HG03558 (cell line): ENCODE measurements around the gene MRPL41.
A peak's percentile ranks its signal among the peaks of the same experiment; 100 is the strongest.
"Not testable (repeated sequence)": the region's sequence is repeated elsewhere in the genome, so short reads cannot be mapped to it uniquely, and the experiment has no call there.

Source experiments
- ATAC-seq: cut with Tn5 transposase; IDR thresholded peaks from one replicate; pipeline ENCODE4 v1.9.1; 2021; ENCODE audit warnings: moderate number of reproducible peaks; ENCODE audit not compliant: unreplicated experiment; ENCODE audit errors: extremely low read depth

MRPL41 gene

DNA sequence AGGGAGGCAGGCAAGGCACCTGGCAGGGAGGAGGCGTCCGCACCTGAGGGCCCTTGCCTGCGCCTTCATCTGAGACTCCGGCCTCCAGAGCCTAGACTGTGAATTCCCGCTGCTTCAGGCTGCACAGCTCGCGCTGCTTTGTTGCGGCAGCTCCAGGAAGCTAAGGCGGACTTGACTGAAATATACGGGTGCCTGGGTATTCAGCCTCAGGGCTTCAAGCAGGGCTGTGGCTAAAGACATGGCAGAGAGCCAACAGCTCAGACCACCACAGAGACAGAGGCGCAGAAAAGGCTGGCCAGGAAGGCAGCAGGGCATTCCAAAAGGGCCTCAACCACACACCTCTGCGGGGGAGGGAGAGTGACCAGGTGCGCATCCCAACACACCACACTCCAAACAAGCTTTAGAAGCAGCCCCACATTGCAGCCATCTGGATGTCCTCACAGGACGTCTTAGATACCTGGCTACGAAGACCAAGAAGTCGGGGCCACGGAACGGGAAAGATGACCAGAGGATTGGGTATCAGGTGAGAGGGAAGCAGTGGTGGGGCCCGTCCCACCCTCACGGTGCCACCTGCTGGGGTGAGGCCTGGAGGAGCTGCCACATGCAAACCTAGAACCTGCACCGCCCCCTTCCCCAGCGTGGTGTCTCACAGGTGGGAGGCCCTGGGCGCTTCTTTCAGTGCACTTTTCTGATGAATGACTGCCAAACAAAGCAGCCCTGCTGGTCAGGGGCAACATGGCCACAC is 28.7 kb downstream of the MRPL41 start:
- ATAC-seq, result no peak

- ATAC-seq, result no peak
Observed at GRCh38 chr9:137580954-137581322, 29.3 kb downstream of the MRPL41 start.

GRCh38 chr9:137581361-137582285 is 29.9 kb downstream of the MRPL41 start:
- ATAC-seq, result no peak

GRCh38 chr9:137582286-137582860 is 30.7 kb downstream of the MRPL41 start:
- ATAC-seq, result no peak

GRCh38 chr9:137583347-137583746 is 31.7 kb downstream of the MRPL41 start:
- ATAC-seq, result no peak

DNA sequence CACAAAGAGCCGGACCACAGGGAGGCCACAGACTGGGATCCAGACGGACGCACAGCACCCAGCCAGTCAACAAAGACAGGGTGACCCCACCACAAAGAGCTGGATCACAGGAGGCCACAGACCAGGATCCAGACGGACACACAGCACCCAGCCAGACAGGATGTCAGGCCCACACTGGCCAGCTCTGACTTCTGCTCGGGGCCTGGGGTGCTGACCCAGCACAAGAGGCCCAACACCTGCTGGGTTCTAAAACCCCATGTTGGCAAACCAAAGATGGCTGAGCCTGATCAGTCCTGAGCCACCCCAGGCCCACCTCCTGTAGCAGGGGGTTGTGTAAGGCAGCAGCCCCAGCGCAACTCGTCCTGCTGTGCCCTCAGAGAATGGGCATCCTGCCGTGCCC is 32.3 kb downstream of the MRPL41 start:
- no peak for ATAC-seq

DNA sequence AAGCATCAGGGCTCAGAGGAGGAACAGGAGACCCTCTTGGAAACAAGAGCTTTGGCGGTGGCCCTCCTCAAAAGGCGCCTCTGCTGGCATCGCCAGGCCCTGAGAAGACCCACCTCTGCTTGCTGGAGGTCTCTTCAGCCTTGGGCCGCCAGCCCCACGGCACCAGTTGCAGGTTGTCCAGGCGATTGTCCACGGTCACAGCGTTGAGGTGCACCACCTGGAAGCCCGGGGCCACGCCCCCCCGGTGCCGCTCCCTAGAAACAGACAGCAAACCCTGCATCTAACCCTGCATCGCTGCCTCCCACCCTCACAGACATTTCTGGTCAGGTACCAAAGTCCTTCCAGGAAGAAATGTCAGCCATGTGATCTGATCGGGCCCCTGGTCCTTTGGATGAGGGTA is 35.2 kb downstream of the MRPL41 start:
- no peak for ATAC-seq

GRCh38 chr9:137588311-137588710 is 36.6 kb downstream of the MRPL41 start:
- ATAC-seq, result no peak

GRCh38 chr9:137588891-137589290 is 37.2 kb downstream of the MRPL41 start:
- ATAC-seq, result no peak

DNA sequence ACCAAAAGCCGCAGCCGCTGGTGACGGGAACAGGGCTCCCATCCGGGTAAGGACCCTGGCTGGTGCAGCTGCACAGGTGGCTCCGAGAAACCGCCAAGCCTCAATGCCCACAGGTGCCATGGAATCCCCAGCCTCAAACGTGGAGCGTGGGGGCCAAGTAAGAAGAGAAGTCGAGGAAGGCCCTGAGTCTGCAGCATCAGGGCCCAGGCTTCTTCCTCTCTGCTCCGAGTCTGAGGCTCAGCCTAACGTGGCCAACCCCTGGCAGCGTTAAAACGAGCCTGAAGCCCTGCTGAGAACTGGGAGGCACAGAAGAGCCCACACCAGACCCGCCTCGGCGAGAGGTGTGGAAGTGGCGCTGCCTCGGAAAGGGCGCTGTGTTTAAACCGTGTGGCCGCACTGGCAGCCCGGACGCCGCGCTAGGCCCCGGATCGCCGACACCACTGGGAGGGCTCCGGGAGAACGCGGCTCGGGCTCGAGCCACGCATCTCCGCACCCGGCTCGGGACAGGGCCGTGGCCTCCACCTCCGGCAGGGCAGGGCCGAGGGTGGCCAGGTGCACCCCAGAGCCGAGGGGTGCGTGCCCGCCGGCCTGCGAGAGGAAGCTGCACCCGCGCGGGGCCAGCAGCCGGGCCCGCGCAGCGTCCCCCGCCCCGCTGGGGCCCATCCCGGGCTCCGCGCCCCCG is 37.9 kb downstream of the MRPL41 start:
- ATAC-seq, result peak; percentile 14

- ATAC-seq, result no peak
Observed at GRCh38 chr9:137590123-137590468, 38.4 kb downstream of the MRPL41 start.

- peak; percentile 45 for ATAC-seq
Observed at GRCh38 chr9:137590469-137591383, 39.0 kb downstream of the MRPL41 start, which contains the start of gene ZMYND19. TSS of gene ZMYND19 (minus strand) at chr9:137590512. CDS start at chr9:137590263, 249 bp downstream.

DNA sequence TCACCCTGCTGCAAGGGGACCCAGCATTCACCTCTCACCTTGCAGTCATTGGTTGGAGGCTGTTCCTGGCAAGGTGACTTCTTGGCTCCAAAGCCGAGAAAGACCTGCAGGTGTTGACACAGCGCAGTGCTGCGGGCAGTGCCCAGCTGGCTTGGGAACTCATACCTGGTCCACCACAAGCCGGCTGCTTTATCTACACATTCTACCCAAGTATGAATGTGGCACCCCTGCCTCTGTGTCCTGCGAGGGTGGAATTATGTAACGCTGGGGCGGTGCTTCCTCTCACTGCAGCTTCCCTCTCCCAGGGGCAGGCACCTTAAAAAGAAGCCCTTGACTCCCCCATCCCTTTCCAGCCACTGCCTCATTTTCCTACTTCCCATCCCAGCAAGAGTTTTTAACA is 41.1 kb downstream of the MRPL41 start:
- no peak for ATAC-seq

GRCh38 chr9:137593176-137593575 is 41.5 kb downstream of the MRPL41 start:
- ATAC-seq, result no peak

GRCh38 chr9:137596577-137596976 is 44.9 kb downstream of the MRPL41 start:
- not testable (repeated sequence) for ATAC-seq

- no peak for ATAC-seq
Observed at GRCh38 chr9:137598943-137599342, 47.3 kb downstream of the MRPL41 start.
